A673 (cell line): ENCODE results near the gene BMF. TPM values are rescaled to one million over a fixed set of nuclear protein-coding genes. Genes with fewer than 3 reads are reported as not detected.
A peak's percentile ranks its signal among the peaks of the same experiment; 100 is the strongest.

ENCODE experiments used
- BruUV-seq: library from RNA; stranded (reverse); fragments of 400-500 nt; replicated peaks from 2 replicates; lab custom pipeline; 2021; lab: Mats Ljungman, UMichigan
- CTCF ChIA-PET: fragments of 300-600 bp; sonication (Branson Sonifier 250); formaldehyde crosslinking; loops from one replicate; lab custom pipeline; 2022; ENCODE audit warnings: antibody characterized with exemption; lab: Charles Lee
- POLR2A ChIA-PET: fragments of 300-600 bp; sonication (Branson Sonifier 250); formaldehyde crosslinking; loops from one replicate; lab custom pipeline; 2022; ENCODE audit warnings: antibody characterized with exemption; ENCODE audit not compliant: low non-redundant PET; lab: Charles Lee
- DNase-seq: peaks from one replicate; pipeline ENCODE4 v3.0.0-alpha.2; 2015; ENCODE audit warnings: low spot score
- H3K27ac ChIP-seq: fragments of 200-600 bp; sonication (generic); 2 replicates; pipeline ENCODE4 v1.5.1; 2016; ENCODE audit warnings: mixed run types, low read depth, mild to moderate bottlenecking, mixed read lengths, antibody characterized with exemption, low read length; ENCODE audit not compliant: poor library complexity, severe bottlenecking
- H3K27me3 ChIP-seq: fragments of 200-600 bp; sonication (generic); replicated peaks from 2 replicates; pipeline ENCODE4 v1.6.1; 2017; ENCODE audit warnings: mixed run types, low read depth, mild to moderate bottlenecking, mixed read lengths, antibody characterized with exemption, low read length; ENCODE audit not compliant: insufficient read depth, poor library complexity
- H3K36me3 ChIP-seq: fragments of 200-600 bp; sonication (generic); 2 replicates; pipeline ENCODE4 v1.6.1; 2016; ENCODE audit warnings: mixed run types, mild to moderate bottlenecking, mixed read lengths, antibody characterized with exemption, low read length; ENCODE audit not compliant: insufficient read depth, poor library complexity, severe bottlenecking
- H3K4me1 ChIP-seq: fragments of 200-600 bp; sonication (generic); 2 replicates; pipeline ENCODE4 v1.6.1; 2017; ENCODE audit warnings: mixed run types, mild to moderate bottlenecking, mixed read lengths, antibody characterized with exemption, low read length; ENCODE audit not compliant: insufficient read depth, poor library complexity, severe bottlenecking
- H3K4me3 ChIP-seq: fragments of 200-600 bp; sonication (generic); 2 replicates; pipeline ENCODE4 v1.5.1; 2016; ENCODE audit warnings: low read depth, mixed run types, mild to moderate bottlenecking, mixed read lengths, low read length; ENCODE audit not compliant: poor library complexity, severe bottlenecking
- H3K9me3 ChIP-seq: fragments of 200-600 bp; sonication (generic); 2 replicates; pipeline ENCODE4 v1.6.1; 2016; ENCODE audit warnings: mixed run types, low read depth, mild to moderate bottlenecking, mixed read lengths, antibody characterized with exemption, low read length; ENCODE audit not compliant: poor library complexity, severe bottlenecking
- CTCF ChIP-seq: fragments of 300-800, 200-600 bp; sonication (generic); conservative IDR thresholded peaks from 2 replicates; pipeline ENCODE4 v1.5.1; 2017; ENCODE audit warnings: low read depth, mild to moderate bottlenecking, antibody characterized with exemption, low read length, moderate library complexity, mixed read lengths
- EZH2 ChIP-seq: fragments of 200-600 bp; sonication (generic); IDR thresholded peaks from 2 replicates; pipeline ENCODE4 v1.6.1; 2017; ENCODE audit warnings: borderline replicate concordance, low read depth, mild to moderate bottlenecking, mixed read lengths, antibody characterized with exemption, low read length; ENCODE audit not compliant: poor library complexity, severe bottlenecking
- intact Hi-C: fragments of 100-400 bp; cut with micrococcal nuclease; formaldehyde crosslinking; loops from one replicate; pipeline ENCODE4 v1.10.0; 2022; ENCODE audit not compliant: unreplicated experiment
- total RNA-seq: library from RNA; stranded (reverse); gene quantifications from 2 replicates; pipeline ENCODE4 v1.2.3, GENCODE V29; 2021

Gene BMF
- total RNA-seq, 1 experiment from 2014 or later = 18.5 TPM

GRCh38 chr15:40088929-40089755, 19.5 kb downstream of the BMF start:
- no peaks in the 10 kb centered on the region for H3K27me3 ChIP-seq
- no TSS peak for BruUV-seq
- CTCF ChIA-PET = interaction anchor here (1.2 kb wide), 1 partner anchor 17 kb away, joined by 4 read pairs; no protein-coding TSS in a partner anchor
- H3K27ac ChIP-seq = peak overlapping the region; percentile 96
- no peak for DNase-seq
- H3K4me3 ChIP-seq = no peak overlapping the region
- peaks cover 20% of the 10 kb centered on the region for H3K36me3 ChIP-seq
- intact Hi-C loops = no loop called here
- no peak for TF ChIP-seq CTCF
- no peak for TF ChIP-seq EZH2
- peaks cover 91% of the 10 kb centered on the region for H3K4me1 ChIP-seq
- H3K9me3 ChIP-seq = no peaks in the 10 kb centered on the region
- POLR2A ChIA-PET = no interaction called here

GRCh38 chr15:40087991-40088928, 20.4 kb downstream of the BMF start:
- H3K9me3 ChIP-seq = no peaks in the 10 kb centered on the region
- DNase-seq = no peak
- no peak overlapping the region for H3K4me3 ChIP-seq
- peaks cover 20% of the 10 kb centered on the region for H3K36me3 ChIP-seq
- TF ChIP-seq EZH2 (no peak), CTCF (no peak)
- H3K27me3 ChIP-seq = no peaks in the 10 kb centered on the region
- no TSS peak for BruUV-seq
- ChIA-PET CTCF (interaction anchor here (1.2 kb wide), 1 partner anchor 18 kb away, joined by 4 read pairs; no protein-coding TSS in a partner anchor), POLR2A (no interaction called here)
- H3K4me1 ChIP-seq = peaks cover 89% of the 10 kb centered on the region
- peak overlapping the region; percentile 96 for H3K27ac ChIP-seq
- intact Hi-C loops = no loop called here

DNA sequence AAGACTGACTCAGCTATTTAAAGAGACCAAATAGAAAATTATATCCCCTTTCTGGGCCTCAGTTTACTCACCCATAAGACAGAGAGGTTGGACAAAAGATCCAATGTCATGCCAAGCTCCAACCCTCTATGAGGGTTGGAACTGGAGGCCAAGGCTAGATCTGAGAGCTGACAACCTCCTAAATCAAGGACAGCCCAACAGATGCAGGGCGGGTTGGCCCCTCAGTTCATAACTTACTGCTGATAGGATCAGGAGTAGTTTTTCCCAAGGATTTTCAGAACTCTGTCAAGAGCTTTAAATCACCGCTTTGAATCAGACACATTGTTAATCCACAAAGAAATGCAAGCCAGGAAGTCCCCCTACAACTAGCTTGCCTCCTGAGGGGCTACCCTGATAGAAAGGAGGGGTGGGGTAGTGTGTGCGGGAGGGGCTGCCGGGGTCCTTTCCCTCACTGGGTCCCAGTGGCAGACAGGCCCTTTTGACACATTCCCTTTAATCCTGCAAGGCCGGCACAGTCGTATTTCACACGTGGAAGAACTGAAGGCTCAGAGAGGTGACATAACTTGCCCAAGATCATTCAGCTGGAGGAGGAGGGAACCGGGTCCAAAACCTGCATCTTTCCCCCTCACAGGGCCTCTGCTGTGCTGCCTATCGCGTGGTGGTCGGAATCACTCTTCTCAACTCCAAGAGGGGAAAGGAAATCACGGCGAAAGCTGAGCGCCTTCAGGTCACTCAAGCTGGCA, 21.4 kb downstream of the BMF start:
- intact Hi-C loops = no loop called here
- Histone ChIP-seq H3K36me3 (peaks cover 20% of the 10 kb centered on the region), H3K4me3 (no peak overlapping the region), H3K4me1 (peaks cover 86% of the 10 kb centered on the region), H3K27me3 (no peaks in the 10 kb centered on the region), H3K9me3 (no peaks in the 10 kb centered on the region), H3K27ac (peak overlapping the region; percentile 96)
- BruUV-seq = no TSS peak
- ChIA-PET POLR2A (no interaction called here), CTCF (no interaction called here)
- DNase-seq = no peak
- TF ChIP-seq CTCF (no peak), EZH2 (no peak)
